CD4-positive, alpha-beta T cell treated with Interferon gamma for 1 hour (primary cell): ENCODE data around the gene SORBS2.

Experiments used
- DNase-seq: peaks from one replicate; pipeline ENCODE4 v3.0.0-alpha.2; 2020

Gene SORBS2

DNA sequence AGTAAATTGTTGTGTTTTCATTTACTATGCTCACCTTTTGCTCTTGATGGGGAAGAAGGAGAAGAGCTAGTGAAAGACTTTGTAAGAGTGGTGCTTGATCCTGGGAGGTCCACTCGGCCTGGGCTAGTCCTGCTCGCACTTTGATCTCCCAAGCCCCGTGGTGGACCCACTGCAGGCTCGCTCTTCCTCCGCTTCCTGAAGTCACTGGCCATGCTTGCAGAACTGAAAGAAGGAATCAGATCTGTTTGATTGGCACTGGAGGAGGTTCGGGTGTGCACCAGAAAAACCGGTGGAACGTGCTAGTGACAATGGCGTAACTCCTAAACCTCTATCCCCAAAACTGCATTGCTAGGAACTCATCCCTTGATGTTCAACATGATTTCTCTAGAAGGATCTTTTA, 185.2 kb downstream of the SORBS2 start:
- no peak for DNase-seq

DNA sequence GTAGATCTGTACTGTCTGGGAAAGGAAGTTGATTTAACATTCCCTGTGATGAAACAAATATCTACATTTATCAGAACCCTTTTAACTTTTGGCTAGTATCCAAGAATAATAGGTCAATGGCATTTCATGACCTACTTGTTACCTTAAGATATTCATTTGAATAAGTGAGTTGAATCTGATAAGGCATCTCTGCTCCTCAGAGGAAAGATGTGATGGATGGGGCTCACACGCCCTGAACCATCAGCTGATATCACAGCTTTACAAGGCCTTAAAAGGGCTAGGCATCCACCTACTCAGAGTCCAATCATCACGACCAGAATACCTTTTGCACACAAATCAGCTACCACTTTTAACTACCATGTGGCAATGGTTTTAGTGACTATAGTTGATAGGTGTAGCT, 186.5 kb downstream of the SORBS2 start:
- no peak for DNase-seq

- no peak for DNase-seq
Observed at GRCh38 chr4:185624259-185624589, 187.8 kb downstream of the SORBS2 start.

GRCh38 chr4:185623444-185624258, 188.3 kb downstream of the SORBS2 start:
- no peak for DNase-seq

DNA sequence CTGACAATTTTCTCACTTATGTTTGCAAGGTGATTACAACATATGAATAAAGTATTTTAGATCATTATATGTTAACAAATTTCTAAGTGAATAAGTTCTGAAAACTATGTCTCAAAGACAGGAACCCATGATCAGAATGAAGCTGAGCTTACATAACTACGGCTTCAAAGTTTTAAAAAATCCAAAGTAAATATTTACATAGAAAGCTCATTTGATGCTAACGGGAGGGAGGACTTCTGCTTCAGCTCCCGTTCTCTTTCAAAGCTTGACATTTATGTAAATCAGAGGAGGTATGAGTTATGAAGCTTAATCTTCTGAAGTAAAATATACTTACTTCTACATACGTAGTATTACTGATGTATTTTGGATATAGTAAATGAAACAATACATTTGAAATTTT, 203.8 kb downstream of the SORBS2 start:
- no peak for DNase-seq

- no peak for DNase-seq
Observed at GRCh38 chr4:185602397-185602796, 209.6 kb downstream of the SORBS2 start.

DNA sequence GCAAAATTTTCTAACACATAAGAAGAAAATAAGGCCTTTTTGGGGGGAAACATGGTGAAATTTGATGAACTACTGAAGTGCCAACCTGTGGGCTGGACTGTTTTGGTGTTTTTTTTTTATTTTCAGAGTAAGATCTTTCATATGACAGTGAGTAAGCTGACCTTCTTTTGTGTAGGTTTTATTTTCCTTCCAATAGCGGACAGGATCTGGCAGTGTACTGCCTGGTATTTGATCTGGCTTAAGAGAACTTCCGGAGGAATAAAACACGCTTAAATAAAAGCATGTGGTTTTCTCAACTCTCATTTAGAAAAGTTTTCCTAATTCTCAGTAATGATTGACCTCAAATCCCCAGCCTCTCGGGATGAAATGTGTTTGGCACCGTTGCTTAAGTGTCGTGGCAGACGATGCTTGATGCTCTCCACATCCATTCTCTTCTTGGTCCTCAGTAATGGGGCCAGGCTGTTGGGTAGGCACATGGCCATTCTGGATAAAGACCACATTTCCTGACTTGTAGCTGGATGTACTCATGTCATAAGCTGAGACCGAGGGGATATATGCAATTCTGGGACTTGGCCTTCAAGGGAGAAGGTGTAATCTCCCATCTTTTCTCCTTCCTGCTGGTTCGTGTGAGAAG, 211.1 kb downstream of the SORBS2 start:
- no peak for DNase-seq

DNA sequence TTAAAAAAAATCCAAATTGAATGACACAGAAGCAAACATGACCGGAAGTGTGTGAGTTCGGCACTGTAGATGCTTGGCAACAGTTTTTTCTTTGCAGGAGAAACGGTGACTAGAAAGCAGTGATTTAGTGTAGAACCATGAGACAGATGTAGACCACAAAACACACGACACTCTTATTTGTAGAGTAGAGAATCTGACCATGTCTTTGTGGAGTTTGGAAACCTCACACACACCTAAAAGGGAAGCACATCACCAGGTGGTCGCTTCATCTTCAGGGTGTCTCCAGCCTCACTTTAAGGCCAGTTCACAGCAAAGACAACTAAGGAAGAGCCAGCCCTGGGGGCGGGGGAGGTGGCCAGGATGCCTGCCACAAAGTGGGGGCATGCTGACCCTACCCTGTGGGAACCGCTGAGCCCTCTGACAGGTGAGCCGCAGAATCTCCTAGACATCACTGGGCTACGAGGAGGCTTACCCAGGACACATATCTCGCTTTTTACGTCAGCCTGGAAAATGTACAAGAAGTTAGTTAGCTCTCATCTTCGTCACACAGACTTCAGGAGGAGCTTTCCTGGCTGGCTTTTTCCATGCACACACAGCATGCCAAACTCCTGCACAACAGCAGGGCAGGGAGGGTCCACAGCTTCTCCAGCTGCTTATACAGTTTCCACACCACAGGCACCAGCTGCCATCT, 212.3 kb downstream of the SORBS2 start:
- no peak for DNase-seq

GRCh38 chr4:185598846-185599552, 213.0 kb downstream of the SORBS2 start:
- no peak for DNase-seq

DNA sequence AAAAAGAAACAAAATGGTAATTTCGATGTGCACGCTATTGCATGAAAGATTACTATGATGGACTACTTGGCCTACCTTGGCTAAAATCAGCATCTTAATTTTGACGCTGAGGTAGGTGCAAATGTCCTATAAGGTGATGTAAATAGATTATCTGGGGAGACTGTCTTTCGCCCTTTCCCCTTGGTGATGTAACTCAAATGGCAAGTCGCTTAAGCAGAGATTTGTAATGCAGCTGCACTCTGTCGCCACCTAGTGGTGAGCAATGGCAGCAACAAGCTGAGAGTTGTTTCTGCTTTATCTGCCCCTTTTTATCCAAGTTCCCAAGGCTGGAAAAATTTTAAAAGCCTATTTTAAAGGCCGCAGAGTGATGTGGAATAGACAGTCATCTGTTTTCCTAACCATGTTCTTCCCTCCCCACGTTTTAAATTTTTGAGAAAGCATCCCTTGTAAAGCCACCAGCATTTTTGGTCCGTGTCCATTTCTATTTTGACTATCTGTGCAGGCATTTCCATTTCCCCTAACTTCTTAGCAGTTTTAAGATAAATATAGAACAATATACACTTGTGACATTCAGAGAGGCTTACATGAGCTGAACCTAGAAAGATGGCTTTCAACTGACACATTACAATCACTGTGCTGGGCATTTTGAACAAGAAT, 214.3 kb downstream of the SORBS2 start:
- DNase-seq, result peak; percentile 52

DNA sequence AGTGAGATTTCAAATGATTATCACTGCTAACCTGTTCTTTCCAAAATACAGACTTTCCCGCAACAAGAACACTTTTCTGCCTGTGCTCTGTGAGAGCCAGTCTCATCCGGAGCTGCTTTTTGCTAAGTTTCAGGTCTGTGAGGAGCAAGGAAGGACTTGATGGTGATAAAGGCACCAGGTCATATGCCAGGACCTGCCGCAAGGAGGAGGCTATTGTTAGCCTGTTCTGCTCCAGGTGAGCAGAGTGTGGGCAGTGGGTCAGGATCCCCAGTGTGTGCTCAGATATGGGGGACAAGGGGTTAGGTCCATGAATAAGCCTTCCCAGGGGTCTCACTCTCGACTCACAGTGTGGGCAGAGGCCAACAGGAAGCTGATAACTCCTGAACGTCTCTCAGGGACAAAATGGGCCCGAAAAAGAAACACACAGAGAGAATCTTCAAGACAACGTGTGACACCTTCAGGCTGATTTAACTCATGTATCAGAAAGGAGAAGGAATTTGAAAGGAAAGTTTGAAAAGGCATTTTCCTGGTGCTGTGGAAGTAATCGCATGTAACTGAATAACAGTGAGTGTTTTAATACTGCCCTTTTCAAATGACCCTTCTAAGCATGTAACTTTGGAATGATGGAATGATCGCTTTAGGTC, 219.0 kb downstream of the SORBS2 start:
- no peak for DNase-seq

DNA sequence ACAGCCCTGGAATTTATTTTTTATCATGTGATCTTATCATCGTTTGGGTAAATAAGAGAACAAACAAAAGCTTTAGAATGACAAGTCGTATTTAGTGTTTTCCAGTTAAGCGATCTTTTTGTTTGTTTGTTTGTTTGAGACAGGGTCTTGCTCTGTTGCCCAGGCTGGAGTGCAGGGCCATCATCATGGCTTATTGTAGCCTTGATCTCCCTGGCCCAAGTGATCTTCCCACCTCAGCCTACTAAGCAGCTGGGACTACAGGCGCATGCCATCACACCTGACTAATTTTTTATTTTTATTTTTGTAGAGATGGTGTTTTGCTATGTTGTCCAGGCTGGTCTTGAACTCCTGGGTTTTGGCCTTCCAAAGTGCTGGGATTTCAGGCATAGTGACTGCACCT, 219.6 kb downstream of the SORBS2 start:
- DNase-seq, result no peak

GRCh38 chr4:185591679-185592141, 220.3 kb downstream of the SORBS2 start:
- DNase-seq, result no peak

DNA sequence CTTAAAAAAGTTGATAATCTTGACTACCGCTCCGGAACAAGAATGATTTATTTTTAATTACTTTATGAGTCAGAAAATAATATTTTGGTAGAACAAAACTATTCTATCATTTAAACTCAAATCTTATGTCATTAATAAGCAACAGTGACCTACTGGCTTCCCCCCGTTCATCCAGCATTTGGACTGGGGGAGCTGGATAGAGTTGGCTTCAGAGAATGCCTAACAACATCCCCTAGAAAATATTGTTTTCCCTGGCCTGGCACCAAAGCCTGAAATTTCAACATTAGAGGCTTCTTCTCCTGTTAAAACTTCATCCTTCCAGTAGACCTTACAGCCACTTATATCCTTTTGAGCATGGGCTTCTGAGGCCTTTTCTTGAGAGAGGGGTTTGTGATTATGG, 221.0 kb downstream of the SORBS2 start:
- DNase-seq, result no peak

GRCh38 chr4:185589067-185589836, 222.7 kb downstream of the SORBS2 start:
- DNase-seq, result no peak

- peak; percentile 78 for DNase-seq
Observed at GRCh38 chr4:185587427-185588161, 224.4 kb downstream of the SORBS2 start.

DNA sequence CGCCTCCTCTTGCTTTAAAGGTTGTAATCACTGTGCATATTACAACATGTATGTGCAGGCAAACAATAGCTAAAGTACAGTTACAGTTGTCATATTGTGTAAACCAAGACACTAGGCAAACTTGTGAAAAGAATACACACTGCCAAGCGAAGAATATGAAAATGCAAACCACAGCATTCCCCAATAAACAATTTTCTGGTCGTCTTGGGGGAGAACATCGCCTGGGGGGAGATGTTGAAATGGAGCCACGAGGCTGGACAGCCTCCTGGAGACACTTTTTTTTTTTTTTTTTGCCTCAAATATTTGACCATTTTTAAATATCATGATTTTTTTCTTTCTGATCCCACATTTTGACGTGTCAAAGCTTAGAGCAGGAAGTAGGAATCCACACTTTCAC, 225.0 kb downstream of the SORBS2 start:
- no peak for DNase-seq

DNA sequence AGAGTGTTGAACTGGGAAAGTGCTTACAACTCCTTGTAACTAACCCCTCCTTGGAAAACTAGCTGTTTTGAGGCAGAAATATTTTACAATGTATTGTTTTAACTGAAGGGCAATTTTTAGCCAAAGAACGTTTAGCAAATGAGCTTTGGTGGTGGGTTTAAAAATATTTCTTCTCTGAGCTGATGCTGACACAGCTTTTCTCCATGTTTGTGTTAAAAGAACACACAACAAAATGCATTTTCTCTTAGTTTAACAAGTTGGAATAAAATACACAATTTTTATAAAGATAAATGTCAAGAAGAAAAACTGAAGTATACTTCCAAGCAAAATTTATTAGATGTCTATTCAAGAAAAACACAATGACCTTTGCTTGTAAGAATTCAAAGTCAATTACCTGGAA, 226.8 kb downstream of the SORBS2 start:
- no peak for DNase-seq

DNA sequence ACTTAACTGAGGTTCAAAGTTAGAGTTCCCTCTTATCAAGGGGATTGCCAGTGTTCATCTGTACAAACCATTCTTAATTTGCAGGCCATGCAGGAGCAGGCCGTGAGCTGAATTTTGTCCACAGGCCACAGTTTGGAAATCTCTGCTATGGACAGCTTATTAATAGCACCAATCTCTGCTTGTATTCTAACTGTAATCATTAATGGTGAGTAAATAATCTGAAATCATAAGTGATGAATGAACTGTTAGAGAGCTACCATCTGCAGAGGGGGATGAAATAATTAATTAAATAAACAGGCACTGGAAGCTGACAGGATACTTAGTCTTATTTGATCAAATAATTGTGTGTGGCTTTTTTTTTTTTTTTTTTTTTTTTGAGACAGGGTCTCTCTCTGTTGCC, 228.2 kb downstream of the SORBS2 start:
- no peak for DNase-seq

DNA sequence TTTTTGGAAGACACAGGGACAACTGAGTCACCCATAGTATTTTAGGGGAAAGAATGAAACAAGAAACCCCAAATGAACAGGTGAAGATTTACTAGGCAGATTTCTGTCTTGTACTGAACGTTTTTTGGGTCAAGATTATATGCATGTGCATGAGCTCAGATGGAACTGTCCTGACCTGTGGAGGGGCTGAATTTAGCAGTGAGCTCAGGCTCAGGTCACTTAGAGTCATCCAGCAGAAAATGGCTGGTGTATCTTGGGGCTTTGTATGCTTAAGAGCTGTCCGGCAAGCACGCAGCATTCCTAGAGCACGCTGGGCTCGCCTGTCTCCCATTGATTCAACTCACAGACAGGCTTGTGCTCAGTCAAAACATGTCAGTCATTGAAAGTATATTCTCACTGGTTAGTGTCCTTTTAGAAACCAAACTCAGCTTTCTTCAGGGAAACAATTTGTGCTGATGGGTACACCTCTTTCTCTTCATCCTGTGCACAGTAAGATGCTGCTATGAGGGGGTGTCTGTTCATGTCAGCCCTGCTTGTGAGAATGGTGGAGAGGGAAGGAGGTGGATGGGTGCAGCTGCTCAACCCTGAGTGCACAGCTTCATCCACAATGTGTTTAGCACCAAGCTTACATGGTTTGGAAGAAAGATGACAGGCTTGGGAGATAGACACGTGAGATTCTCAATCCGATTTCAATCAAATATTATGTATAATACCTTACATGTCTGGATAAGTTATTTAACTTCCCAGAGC, 229.2 kb downstream of the SORBS2 start:
- DNase-seq, result no peak
